ENCODE results near the gene FBXW4. TPM values are rescaled to one million over a fixed set of nuclear protein-coding genes. Genes with fewer than 3 reads are reported as not detected.

FBXW4 gene
- total RNA-seq, 2 donors from 2014 or later, result 61.3 to 92.2 TPM

GRCh38 chr10:101672536-101672935 is 22.4 kb downstream of the FBXW4 start:
- no peak for DNase-seq (ENCODE audit: low spot score)
- no peaks in the 10 kb centered on the region for H3K9me3 ChIP-seq
- no peaks in the 10 kb centered on the region for H3K27me3 ChIP-seq (replicated peaks; ENCODE audit: insufficient read depth)
- 69% methylated on average over 6 of the region's 6 CpGs for WGBS
- no peaks in the 10 kb centered on the region for H3K4me1 ChIP-seq (replicated peaks)
- no peak overlapping the region for H3K27ac ChIP-seq
- peaks cover 0 to 3% of the 10 kb centered on the region in 2 donors for H3K36me3 ChIP-seq
- no peak overlapping the region for H3K4me3 ChIP-seq
- TF ChIP-seq POLR2AphosphoS5 (IDR thresholded peaks at IDR 0.05) (no peak), POLR2A (IDR thresholded peaks at IDR 0.05) (no peak), CTCF (IDR thresholded peaks at IDR 0.05) (no peak)
- intact Hi-C loops (cut with DNase I), result no loop called here

DNA sequence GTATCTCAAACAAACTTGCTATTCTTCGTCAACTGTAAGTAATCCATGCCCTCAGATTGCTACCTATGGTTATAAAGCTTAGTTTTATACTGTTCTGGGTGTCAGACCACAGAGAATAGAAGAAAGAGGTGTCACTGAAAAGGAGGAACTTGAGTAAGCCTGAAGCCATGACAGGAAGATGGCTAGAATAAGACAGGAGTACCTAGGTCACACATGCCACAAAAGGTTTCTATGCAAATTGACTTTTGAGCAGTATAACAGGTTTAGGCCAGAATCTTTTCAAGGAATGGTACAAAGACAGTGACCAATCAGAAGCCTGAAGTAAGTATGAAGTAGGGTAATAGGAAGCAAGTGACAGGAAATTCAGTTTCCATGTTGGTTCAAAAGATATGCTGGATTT is 23.5 kb downstream of the FBXW4 start:
- Histone ChIP-seq H3K36me3 (peaks cover 0 to 3% of the 10 kb centered on the region in 2 donors), H3K27ac (no peak overlapping the region), H3K4me1 (replicated peaks) (no peaks in the 10 kb centered on the region), H3K27me3 (replicated peaks; ENCODE audit: insufficient read depth) (no peaks in the 10 kb centered on the region), H3K9me3 (no peaks in the 10 kb centered on the region), H3K4me3 (no peak overlapping the region)
- intact Hi-C loops (cut with DNase I), result no loop called here
- TF ChIP-seq POLR2AphosphoS5 (IDR thresholded peaks at IDR 0.05), result no peak
- 100% methylated on average over 1 of the region's 1 CpG for WGBS
- no peak for DNase-seq (ENCODE audit: low spot score)

DNA sequence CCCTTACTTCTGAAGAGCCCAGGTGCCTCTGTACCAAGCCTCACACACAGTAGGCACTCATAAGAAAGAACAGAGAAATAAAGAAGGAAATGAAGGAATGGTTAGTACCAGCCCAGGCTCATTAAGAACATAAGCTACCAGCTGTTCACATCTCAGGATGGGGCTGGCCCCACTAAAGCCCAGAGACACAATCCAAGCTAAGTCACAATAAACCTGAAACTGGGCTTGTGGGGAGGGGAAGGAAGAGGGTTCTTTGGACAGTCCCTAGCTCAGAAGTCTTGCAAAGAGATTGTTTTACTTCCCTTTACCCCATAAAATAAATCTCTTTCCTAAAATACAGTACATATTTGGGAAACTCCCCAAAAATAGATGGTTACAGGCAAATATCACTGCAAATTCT is 24.3 kb downstream of the FBXW4 start:
- Histone ChIP-seq H3K27me3 (replicated peaks; ENCODE audit: insufficient read depth) (no peaks in the 10 kb centered on the region), H3K27ac (no peak overlapping the region), H3K9me3 (no peaks in the 10 kb centered on the region), H3K4me1 (replicated peaks) (no peaks in the 10 kb centered on the region), H3K4me3 (no peak overlapping the region), H3K36me3 (peaks cover 0 to 11% of the 10 kb centered on the region in 2 donors)
- intact Hi-C loops (cut with DNase I), result no loop called here
- DNase-seq (ENCODE audit: low spot score), result no peak
- TF ChIP-seq POLR2AphosphoS5 (IDR thresholded peaks at IDR 0.05), result no peak
- TF ChIP-seq POLR2A (IDR thresholded peaks at IDR 0.05), result no peak
- no peak for TF ChIP-seq CTCF (IDR thresholded peaks at IDR 0.05)

DNA sequence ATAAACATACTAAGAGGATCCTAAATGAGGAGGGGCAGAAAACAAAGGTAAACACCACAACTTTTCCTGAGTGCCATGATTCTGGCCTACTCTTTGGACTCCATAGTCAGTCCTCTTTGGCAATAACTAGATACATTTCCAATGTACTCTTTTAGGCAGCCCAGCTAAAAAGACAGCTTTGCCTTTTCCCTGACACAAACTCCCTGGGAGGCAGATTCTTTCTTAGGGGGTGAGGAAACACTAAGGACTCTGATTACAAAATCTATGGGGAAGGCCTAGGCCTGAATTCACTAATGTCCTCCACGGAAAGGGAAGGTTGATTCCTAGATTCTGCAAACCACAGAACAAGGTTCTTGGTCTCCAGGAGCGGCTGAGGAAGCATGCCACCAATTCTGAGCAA is 25.8 kb downstream of the FBXW4 start:
- no peaks in the 10 kb centered on the region for H3K27me3 ChIP-seq (replicated peaks; ENCODE audit: insufficient read depth)
- no peaks in the 10 kb centered on the region for H3K4me1 ChIP-seq (replicated peaks)
- WGBS, result 80% methylated on average over 1 of the region's 2 CpGs
- no peaks in the 10 kb centered on the region for H3K9me3 ChIP-seq
- intact Hi-C loops (cut with DNase I), result no loop called here
- H3K4me3 ChIP-seq, result no peak overlapping the region
- peaks cover 0 to 11% of the 10 kb centered on the region in 2 donors for H3K36me3 ChIP-seq
- DNase-seq (ENCODE audit: low spot score), result no peak
- no peak overlapping the region for H3K27ac ChIP-seq
- TF ChIP-seq CTCF (IDR thresholded peaks at IDR 0.05), result no peak
- no peak for TF ChIP-seq POLR2A (IDR thresholded peaks at IDR 0.05)
- TF ChIP-seq POLR2AphosphoS5 (IDR thresholded peaks at IDR 0.05), result no peak

DNA sequence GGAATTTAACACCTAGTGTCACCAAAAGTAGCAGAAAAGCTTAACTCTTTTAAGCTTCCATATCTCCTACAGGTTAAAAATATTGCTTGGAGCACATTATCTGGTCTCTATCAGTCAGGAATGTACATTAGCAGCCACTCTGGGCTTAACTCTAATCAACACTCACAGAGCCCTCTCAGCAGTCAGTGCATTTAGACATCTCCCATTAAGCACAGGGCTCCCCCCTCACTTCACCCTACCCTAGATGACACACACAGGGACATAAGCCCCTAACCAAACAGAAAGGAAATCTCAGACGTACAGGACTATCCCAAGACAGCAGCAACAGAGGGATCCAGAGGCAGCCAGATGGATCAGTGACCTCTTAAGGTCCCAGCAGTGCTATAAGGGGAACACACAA is 26.4 kb downstream of the FBXW4 start:
- intact Hi-C loops (cut with DNase I), result no loop called here
- H3K9me3 ChIP-seq, result no peaks in the 10 kb centered on the region
- TF ChIP-seq CTCF (IDR thresholded peaks at IDR 0.05) (no peak), POLR2A (IDR thresholded peaks at IDR 0.05) (no peak), POLR2AphosphoS5 (IDR thresholded peaks at IDR 0.05) (no peak)
- no peak overlapping the region for H3K27ac ChIP-seq
- no peak overlapping the region for H3K4me3 ChIP-seq
- H3K4me1 ChIP-seq (replicated peaks), result no peaks in the 10 kb centered on the region
- H3K27me3 ChIP-seq (replicated peaks; ENCODE audit: insufficient read depth), result no peaks in the 10 kb centered on the region
- 78% methylated on average over 1 of the region's 1 CpG for WGBS
- peaks cover 0 to 11% of the 10 kb centered on the region in 2 donors for H3K36me3 ChIP-seq
- no peak for DNase-seq (ENCODE audit: low spot score)

Measured in prostate gland (tissue), 2 donors.